Gastrocnemius medialis (tissue), 4 donors: Measurements from ENCODE around the gene GJB5. TPM values are rescaled to one million over a fixed set of nuclear protein-coding genes. Genes with fewer than 3 reads are reported as not detected.
"Not testable (repeated sequence)": the region's sequence is repeated elsewhere in the genome, so short reads cannot be mapped to it uniquely, and the experiment has no call there.

Experiments used
- ATAC-seq, 2 donors: fragments of 150-250 bp; one replicate each; pipeline ENCODE4 v1.9.1; 2016
- DNase-seq, 2 donors: peaks; one replicate each; pipeline ENCODE4 v3.0.0-alpha.2; 2019
- H3K27ac ChIP-seq, 4 donors: fragments of 200-600 bp; sonication (generic); 1 replicate in 1 of 4; 2 replicates in 3 of 4; pipeline ENCODE4 v1.5.1; 2016 to 2018; ENCODE audit warnings: mild to moderate bottlenecking in 2 of 4, moderate library complexity in 1 of 4
- H3K27me3 ChIP-seq, 3 donors: fragments of 200-600 bp; sonication (generic) in 2 of 3; 1 replicate in 1 of 3; 2 replicates in 2 of 3; pipeline versions ENCODE4 v1.5.1 to v1.6.0; 2016 to 2019; ENCODE audit warnings: mild to moderate bottlenecking in 1 of 3, moderate library complexity in 1 of 3
- H3K36me3 ChIP-seq, 2 donors: fragments of 200-600 bp; sonication (generic) in 1 of 2; one replicate each; pipeline ENCODE4 v1.5.1; 2017 to 2018
- H3K4me1 ChIP-seq, 2 donors: fragments of 200-600 bp; sonication (generic) in 1 of 2; one replicate each; pipeline ENCODE4 v1.5.1; 2016 to 2017; ENCODE audit warnings: mild to moderate bottlenecking in 2 of 2
- H3K4me3 ChIP-seq, 4 donors: fragments of 200-600 bp; sonication (generic) in 3 of 4; 1 replicate in 1 of 4; 2 replicates in 3 of 4; pipeline ENCODE4 v1.5.1; 2016 to 2019; ENCODE audit warnings: mild to moderate bottlenecking in 2 of 4
- H3K9me3 ChIP-seq, 3 donors: fragments of 200-600 bp; sonication (generic) in 2 of 3; 1 replicate in 1 of 3; 2 replicates in 2 of 3; pipeline ENCODE4 v1.5.1; 2016 to 2019
- POLR2A ChIP-seq, 2 donors: fragments of 450-650 bp; IDR thresholded peaks; one replicate each; pipeline ENCODE4 v1.6.1; 2017; ENCODE audit warnings: antibody characterized with exemption in 2 of 2, mild to moderate bottlenecking in 2 of 2, moderate library complexity in 2 of 2
- in situ Hi-C, 4 donors: fragments of 200-750 bp; cut with MboI; loops; one replicate each; pipeline versions ENCODE4 v1.15.0 to v1.8.0; 2017; ENCODE audit warnings: low sequenced_read_pairs in 4 of 4
- intact Hi-C: fragments of 100-400 bp; cut with DNase I; formaldehyde crosslinking; loops from one replicate; pipeline ENCODE4 v1.15.1; 2023; ENCODE audit warnings: low total_unique reads
- total RNA-seq, 4 donors: library from RNA; depleted of rRNA; stranded (reverse); fragments of >200 nt; gene quantifications; one replicate each; pipeline versions ENCODE4 v1.1.0 to v1.2.3, GENCODE V29; 2016
- TF ChIP-seq, protein P1 (sequence below), 5 experiments: fragments of 450-650 bp in 3 of 5; fragments of 200-600 bp in 2 of 5; sonication (generic) in 2 of 5; IDR thresholded peaks in 4 of 5; conservative IDR thresholded peaks in 1 of 5; 1 replicate in 4 of 5; 2 replicates in 1 of 5; pipeline ENCODE4 v1.5.1; 2016 to 2019; ENCODE audit warnings: antibody characterized with exemption in 5 of 5, mild to moderate bottlenecking in 3 of 5, moderate library complexity in 3 of 5

GJB5 gene
- total RNA-seq, 4 donors from 2014 or later = not detected

DNA sequence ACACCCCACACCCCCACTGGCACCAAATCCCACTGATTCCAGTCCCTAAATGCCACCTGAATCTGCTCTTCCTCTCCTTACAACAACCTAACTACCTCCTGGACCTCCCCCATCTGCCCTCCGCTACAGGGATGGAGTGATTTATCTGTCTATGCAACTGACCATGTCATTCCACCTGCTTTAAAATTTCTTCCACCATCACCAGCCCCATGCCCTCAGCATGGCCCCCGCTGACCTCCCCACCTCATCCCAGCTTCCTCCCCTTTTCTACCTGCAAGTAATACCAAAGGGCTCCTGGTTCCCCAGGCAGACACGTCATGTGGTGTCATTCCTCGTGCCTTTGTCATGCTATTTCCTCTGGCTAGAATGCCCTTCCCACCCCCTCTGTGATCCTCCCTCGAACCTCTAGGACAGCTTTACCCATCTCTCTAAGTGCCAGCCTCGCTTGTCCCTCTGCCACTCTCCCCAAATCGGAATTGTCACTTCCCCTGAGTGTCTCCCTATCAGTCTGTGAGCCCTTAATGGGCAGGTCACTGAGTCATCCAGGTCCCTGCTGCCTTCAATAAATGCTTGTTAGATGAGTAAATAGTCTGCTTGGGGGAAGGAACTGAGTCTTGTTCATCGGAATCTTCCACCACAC is 8.4 kb downstream of the GJB5 start:
- Histone ChIP-seq H3K36me3 (no peaks in the 10 kb centered on the region), H3K27me3 (no peaks in the 10 kb centered on the region), H3K4me1 (no peaks in the 10 kb centered on the region), H3K27ac (no peak overlapping the region), H3K4me3 (no peak overlapping the region), H3K9me3 (no peaks in the 10 kb centered on the region)
- in situ Hi-C loops = no loop called here
- DNase-seq = no peak
- intact Hi-C loops = no loop called here
- TF ChIP-seq, protein P1, sequence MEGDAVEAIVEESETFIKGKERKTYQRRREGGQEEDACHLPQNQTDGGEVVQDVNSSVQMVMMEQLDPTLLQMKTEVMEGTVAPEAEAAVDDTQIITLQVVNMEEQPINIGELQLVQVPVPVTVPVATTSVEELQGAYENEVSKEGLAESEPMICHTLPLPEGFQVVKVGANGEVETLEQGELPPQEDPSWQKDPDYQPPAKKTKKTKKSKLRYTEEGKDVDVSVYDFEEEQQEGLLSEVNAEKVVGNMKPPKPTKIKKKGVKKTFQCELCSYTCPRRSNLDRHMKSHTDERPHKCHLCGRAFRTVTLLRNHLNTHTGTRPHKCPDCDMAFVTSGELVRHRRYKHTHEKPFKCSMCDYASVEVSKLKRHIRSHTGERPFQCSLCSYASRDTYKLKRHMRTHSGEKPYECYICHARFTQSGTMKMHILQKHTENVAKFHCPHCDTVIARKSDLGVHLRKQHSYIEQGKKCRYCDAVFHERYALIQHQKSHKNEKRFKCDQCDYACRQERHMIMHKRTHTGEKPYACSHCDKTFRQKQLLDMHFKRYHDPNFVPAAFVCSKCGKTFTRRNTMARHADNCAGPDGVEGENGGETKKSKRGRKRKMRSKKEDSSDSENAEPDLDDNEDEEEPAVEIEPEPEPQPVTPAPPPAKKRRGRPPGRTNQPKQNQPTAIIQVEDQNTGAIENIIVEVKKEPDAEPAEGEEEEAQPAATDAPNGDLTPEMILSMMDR (IDR thresholded peaks at IDR 0.05 in 4 of 5, conservative IDR thresholded peaks at IDR 0.05 in 1 of 5) = no peak
- no peak for TF ChIP-seq POLR2A (IDR thresholded peaks at IDR 0.05)
- ATAC-seq = no peak

DNA sequence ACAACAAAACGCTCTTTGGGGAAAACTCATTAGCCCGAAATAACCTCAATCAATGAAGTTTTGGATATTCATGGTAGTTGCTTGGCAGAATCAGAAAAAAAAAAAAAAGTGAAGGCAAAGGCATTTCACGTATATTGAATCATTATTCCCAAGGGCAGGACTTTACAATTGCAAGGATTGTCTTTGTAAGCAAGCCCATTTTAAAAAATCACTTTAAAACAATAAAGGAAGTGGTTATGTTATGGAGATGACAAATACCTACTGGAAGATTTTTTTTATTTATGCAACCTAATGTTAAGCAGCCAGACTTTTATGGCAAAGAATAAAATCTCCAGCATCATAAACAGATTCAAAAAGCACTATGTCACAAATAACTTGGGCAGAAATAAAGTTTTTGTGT is 14.0 kb downstream of the GJB5 start:
- Histone ChIP-seq H3K36me3 (no peaks in the 10 kb centered on the region), H3K9me3 (no peaks in the 10 kb centered on the region), H3K27ac (no peak overlapping the region), H3K27me3 (no peaks in the 10 kb centered on the region), H3K4me1 (no peaks in the 10 kb centered on the region), H3K4me3 (no peak overlapping the region)
- no peak for DNase-seq
- TF ChIP-seq, protein P1 (IDR thresholded peaks at IDR 0.05 in 4 of 5, conservative IDR thresholded peaks at IDR 0.05 in 1 of 5) = no peak
- no peak for TF ChIP-seq POLR2A (IDR thresholded peaks at IDR 0.05)
- intact Hi-C loops (no loop called here), in situ Hi-C loops (no loop called here)
- ATAC-seq = no peak

DNA sequence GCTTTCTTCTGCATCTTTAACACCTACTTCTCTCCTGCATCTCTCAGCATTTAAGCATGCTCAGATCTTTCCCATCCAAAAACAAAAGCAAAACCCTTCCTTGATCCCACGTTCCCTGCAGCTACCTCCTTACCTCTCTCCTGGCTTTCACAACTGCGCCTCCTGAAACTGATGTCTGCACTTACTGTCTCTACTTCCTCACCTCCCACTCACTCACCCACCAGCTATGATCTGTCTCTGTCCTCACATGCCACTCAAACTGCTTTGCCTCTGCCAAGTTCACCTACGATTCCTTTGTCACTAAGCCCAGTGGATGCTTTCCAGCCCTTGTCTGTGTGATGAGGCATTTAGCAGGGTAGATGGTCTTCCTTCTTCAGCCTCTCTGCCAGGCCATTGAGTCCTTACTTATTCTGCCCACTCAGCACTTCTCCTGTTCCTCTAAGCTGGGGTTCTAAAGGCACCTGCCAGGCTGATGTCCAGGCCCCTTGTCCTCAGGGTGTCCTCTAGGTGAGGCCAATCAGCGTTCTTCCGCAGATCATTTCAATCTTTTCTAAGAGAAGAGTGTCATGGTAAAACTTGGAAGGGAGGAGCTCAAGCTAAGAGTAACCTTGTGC is 16.2 kb downstream of the GJB5 start:
- Histone ChIP-seq H3K36me3 (no peaks in the 10 kb centered on the region), H3K4me3 (no peak overlapping the region), H3K27ac (no peak overlapping the region), H3K27me3 (no peaks in the 10 kb centered on the region), H3K4me1 (no peaks in the 10 kb centered on the region), H3K9me3 (no peaks in the 10 kb centered on the region)
- no peak for TF ChIP-seq POLR2A (IDR thresholded peaks at IDR 0.05)
- TF ChIP-seq, protein P1 (IDR thresholded peaks at IDR 0.05 in 4 of 5, conservative IDR thresholded peaks at IDR 0.05 in 1 of 5) = no peak
- intact Hi-C loops (no loop called here), in situ Hi-C loops (no loop called here)
- ATAC-seq (no peak), DNase-seq (no peak)

DNA sequence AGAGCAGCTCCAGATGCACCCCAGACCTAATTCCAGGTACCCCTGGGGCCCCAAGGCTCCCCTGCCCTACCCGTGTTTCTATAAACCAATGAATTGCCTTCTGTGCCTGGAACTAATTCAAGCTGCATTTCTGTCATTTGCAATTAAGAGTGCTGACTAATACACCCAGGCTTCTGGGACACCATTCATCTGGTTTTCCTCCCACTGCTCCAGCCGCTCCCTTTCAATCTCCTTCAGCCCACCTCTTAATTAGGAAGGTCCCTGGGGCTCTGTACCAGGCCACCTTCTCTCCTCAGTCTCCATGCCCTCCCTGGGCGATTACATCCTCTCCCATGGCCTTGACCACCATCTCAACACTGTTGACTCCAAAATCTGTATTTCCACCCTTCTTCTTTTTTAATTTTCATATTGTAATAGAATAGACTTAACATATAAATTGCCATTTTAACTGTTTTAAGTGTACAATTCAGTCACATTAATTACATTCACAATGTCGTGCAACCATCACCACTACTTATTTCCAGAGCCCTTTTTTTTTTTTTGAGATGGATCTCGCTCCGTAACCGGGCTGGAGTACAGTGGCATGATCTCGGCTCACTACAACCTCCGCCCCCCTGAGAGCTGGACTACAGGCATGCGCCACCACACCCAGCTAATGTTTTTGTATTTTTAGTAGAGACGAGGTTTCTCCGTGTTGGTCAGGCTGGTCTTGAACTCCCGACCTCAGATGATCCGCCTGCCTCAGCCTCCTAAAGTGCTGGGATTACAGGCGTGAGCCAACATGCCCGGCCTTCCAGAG is 16.9 kb downstream of the GJB5 start:
- in situ Hi-C loops = no loop called here
- no peak overlapping the region for H3K27ac ChIP-seq
- ATAC-seq (no peak), DNase-seq (no peak)
- no peaks in the 10 kb centered on the region for H3K36me3 ChIP-seq
- no peak overlapping the region for H3K4me3 ChIP-seq
- intact Hi-C loops = no loop called here
- H3K27me3 ChIP-seq = no peaks in the 10 kb centered on the region
- H3K4me1 ChIP-seq = no peaks in the 10 kb centered on the region
- no peak for TF ChIP-seq POLR2A (IDR thresholded peaks at IDR 0.05)
- TF ChIP-seq, protein P1 (IDR thresholded peaks at IDR 0.05 in 4 of 5, conservative IDR thresholded peaks at IDR 0.05 in 1 of 5) = no peak
- no peaks in the 10 kb centered on the region for H3K9me3 ChIP-seq

DNA sequence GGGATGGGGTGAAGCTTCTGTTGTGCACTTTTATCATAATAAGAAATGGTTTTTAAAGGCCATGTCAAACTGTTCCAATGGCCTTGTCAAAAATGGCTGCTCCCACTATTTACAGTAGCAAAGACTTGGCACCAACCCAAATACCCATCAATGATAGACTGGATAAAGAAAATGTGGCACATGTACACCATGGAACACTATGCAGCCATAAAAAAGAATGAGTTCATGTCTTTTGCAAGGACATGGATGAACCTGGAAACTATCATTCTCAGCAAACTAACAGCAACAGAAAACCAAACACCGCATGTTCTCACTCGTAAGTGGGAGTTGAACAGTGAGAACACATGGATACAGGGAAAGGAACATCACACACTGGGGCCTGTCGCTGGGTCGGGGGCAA is 18.3 kb downstream of the GJB5 start:
- DNase-seq, intact Hi-C loops: not testable (repeated sequence)

More for the DNA sequence above, 18.3 kb downstream of the GJB5 start:
- H3K4me3 ChIP-seq, in situ Hi-C loops, H3K36me3 ChIP-seq, H3K4me1 ChIP-seq, H3K27ac ChIP-seq, ATAC-seq, H3K9me3 ChIP-seq, H3K27me3 ChIP-seq: not testable (repeated sequence)
